H1 (cell line): ENCODE data around the gene KCTD21. TPM values are rescaled to one million over a fixed set of nuclear protein-coding genes. Genes with fewer than 3 reads are reported as not detected.

Experiments used
- CTCF ChIA-PET: fragments of 300-600 bp; sonication (Branson Sonifier 250); formaldehyde crosslinking; loops from one replicate; lab custom pipeline; 2021; ENCODE audit not compliant: partially characterized antibody; lab: Charles Lee
- POLR2A ChIA-PET: fragments of 300-600 bp; sonication (Branson Sonifier 250); formaldehyde crosslinking; loops from one replicate; lab custom pipeline; 2021; ENCODE audit warnings: inconsistent platforms; ENCODE audit not compliant: partially characterized antibody; lab: Charles Lee
- DNase-seq, 2 experiments: peaks; one replicate each; pipeline versions ENCODE4 v3.0.0 to v3.0.0-alpha.2; 2010 to 2022; ENCODE audit warnings: low spot score in 2 of 2, low read depth in 1 of 2, mixed read lengths in 1 of 2
- FAIRE-seq: peaks from 2 replicates; lab custom pipeline; 2011; peaks lifted over from hg19 to GRCh38; lab: Jason Lieb, UNC
- H2AFZ ChIP-seq: 2 replicates; pipeline ENCODE4 v1.8.1; 2012; ENCODE audit warnings: low read length, inconsistent platforms
- H2AK5ac ChIP-seq: 2 replicates; pipeline ENCODE4 v1.6.1; 2013; ENCODE audit warnings: low read depth, low read length
- H2BK120ac ChIP-seq: replicated peaks from 2 replicates; pipeline ENCODE3; 2013; ENCODE audit warnings: low read depth, low read length, inconsistent platforms
- H2BK12ac ChIP-seq: 2 replicates; pipeline ENCODE4 v1.6.1; 2013; ENCODE audit warnings: low read depth, low read length
- H2BK15ac ChIP-seq: 2 replicates; pipeline ENCODE4 v1.6.1; 2013; ENCODE audit warnings: low read length
- H2BK20ac ChIP-seq: 2 replicates; pipeline ENCODE4 v1.6.1; 2013; ENCODE audit warnings: low read length
- H2BK5ac ChIP-seq: 2 replicates; pipeline ENCODE4 v1.6.1; 2013; ENCODE audit warnings: low read depth, low read length
- H3K14ac ChIP-seq: 2 replicates; pipeline ENCODE4 v1.6.1; 2013; ENCODE audit warnings: inconsistent platforms; ENCODE audit not compliant: insufficient read length
- H3K18ac ChIP-seq: 2 replicates; pipeline ENCODE4 v1.6.1; 2013; ENCODE audit warnings: low read length; ENCODE audit errors: extremely low read depth
- H3K23ac ChIP-seq: 2 replicates; pipeline ENCODE4 v1.6.1; 2013; ENCODE audit warnings: inconsistent platforms; ENCODE audit not compliant: insufficient read length
- H3K23me2 ChIP-seq: 2 replicates; pipeline ENCODE4 v1.6.1; 2013; ENCODE audit warnings: low read depth, low read length
- H3K27ac ChIP-seq: 2 replicates; pipeline ENCODE4 v1.6.1; 2011; ENCODE audit warnings: low read depth, low read length, inconsistent platforms
- H3K27me3 ChIP-seq, 4 experiments: replicated peaks in 1 of 4; 1 replicate in 1 of 4; 2 replicates in 3 of 4; pipeline versions ENCODE4 v1.6.1 to v1.8.1; 2011 to 2013; ENCODE audit warnings: low read length in 3 of 4, mild to moderate bottlenecking in 3 of 4, inconsistent platforms in 2 of 4, mixed read lengths in 2 of 4, moderate library complexity in 1 of 4; ENCODE audit not compliant: control insufficient read depth in 3 of 4, insufficient read depth in 3 of 4; ENCODE audit errors: extremely low read depth in 1 of 4
- H3K36me3 ChIP-seq, 4 experiments: 2 replicates each; pipeline versions ENCODE4 v1.6.1 to v1.8.1; 2011 to 2013; ENCODE audit warnings: mild to moderate bottlenecking in 4 of 4, low read length in 3 of 4, moderate library complexity in 2 of 4, control low read depth in 1 of 4, inconsistent platforms in 1 of 4; ENCODE audit not compliant: insufficient read depth in 4 of 4, control insufficient read depth in 2 of 4
- H3K4ac ChIP-seq: replicated peaks from 2 replicates; pipeline ENCODE3; 2013; ENCODE audit warnings: low read length, low read depth, mixed read lengths, inconsistent platforms; ENCODE audit not compliant: insufficient read length
- H3K4me1 ChIP-seq, 4 experiments: replicated peaks in 1 of 4; 1 replicate in 1 of 4; 2 replicates in 3 of 4; pipeline versions ENCODE4 v1.6.1 to v1.8.1; 2011 to 2013; ENCODE audit warnings: low read length in 3 of 4, inconsistent platforms in 2 of 4, mixed read lengths in 1 of 4; ENCODE audit not compliant: insufficient read depth in 4 of 4, control insufficient read depth in 3 of 4
- H3K4me2 ChIP-seq, 2 experiments: 2 replicates each; pipeline versions ENCODE4 v1.6.1 to v1.8.1; 2011 to 2013; ENCODE audit warnings: low read depth in 2 of 2, low read length in 2 of 2, control low read depth in 1 of 2, inconsistent platforms in 1 of 2, mild to moderate bottlenecking in 1 of 2; ENCODE audit not compliant: insufficient read depth in 1 of 2
- H3K4me3 ChIP-seq, 4 experiments: fragments of 200-600, 300-600 bp in 1 of 4; sonication (generic), shearing (Covaris generic), sonication (Bioruptor Twin) in 1 of 4; 2 replicates each; pipeline versions ENCODE4 v1.5.1 to v1.8.1; 2011 to 2016; ENCODE audit warnings: low read length in 4 of 4, low read depth in 3 of 4, control low read depth in 2 of 4, inconsistent platforms in 2 of 4, mild to moderate bottlenecking in 2 of 4, mixed read lengths in 1 of 4, moderate library complexity in 1 of 4; ENCODE audit not compliant: insufficient read depth in 2 of 4; ENCODE audit errors: extremely low read depth in 1 of 4
- H3K56ac ChIP-seq: replicated peaks from 2 replicates; pipeline ENCODE3; 2013; ENCODE audit warnings: low read depth, mild to moderate bottlenecking, mixed read lengths, low read length, inconsistent platforms; ENCODE audit not compliant: insufficient read length
- H3K79me1 ChIP-seq: 2 replicates; pipeline ENCODE4 v1.6.1; 2013; ENCODE audit warnings: low read depth, low read length, control low read depth
- H3K79me2 ChIP-seq, 2 experiments: 2 replicates each; pipeline versions ENCODE4 v1.6.1 to v1.8.1; 2012 to 2013; ENCODE audit warnings: low read length in 2 of 2, mild to moderate bottlenecking in 2 of 2, inconsistent platforms in 1 of 2; ENCODE audit not compliant: insufficient read depth in 2 of 2, control insufficient read depth in 1 of 2
- H3K9ac ChIP-seq, 4 experiments: replicated peaks in 1 of 4; 1 replicate in 1 of 4; 2 replicates in 3 of 4; pipeline versions ENCODE4 v1.6.1 to v1.8.1; 2011 to 2013; ENCODE audit warnings: low read depth in 3 of 4, low read length in 3 of 4, control low read depth in 2 of 4, mild to moderate bottlenecking in 2 of 4, moderate library complexity in 2 of 4, inconsistent platforms in 1 of 4; ENCODE audit errors: extremely low read depth in 1 of 4
- H3K9me3 ChIP-seq, 2 experiments: 2 replicates each; pipeline versions ENCODE4 v1.6.1 to v1.8.1; 2012 to 2013; ENCODE audit warnings: mild to moderate bottlenecking in 2 of 2, moderate library complexity in 2 of 2, control low read depth in 1 of 2, inconsistent platforms in 1 of 2, low read depth in 1 of 2, low read length in 1 of 2, mixed read lengths in 1 of 2; ENCODE audit not compliant: insufficient read depth in 2 of 2
- H4K20me1 ChIP-seq, 2 experiments: replicated peaks in 1 of 2; 2 replicates each; pipeline versions ENCODE3 to v1.8.1; 2011 to 2013; ENCODE audit warnings: inconsistent platforms in 2 of 2, low read length in 2 of 2, mild to moderate bottlenecking in 1 of 2; ENCODE audit not compliant: insufficient read depth in 2 of 2, control insufficient read depth in 1 of 2
- H4K5ac ChIP-seq: 2 replicates; pipeline ENCODE4 v1.6.1; 2013; ENCODE audit warnings: low read length, low read depth, mixed read lengths, inconsistent platforms; ENCODE audit not compliant: insufficient read length
- H4K8ac ChIP-seq: 2 replicates; pipeline ENCODE4 v1.8.0; 2013; ENCODE audit warnings: mild to moderate bottlenecking, moderate library complexity, low read length, inconsistent platforms; ENCODE audit not compliant: insufficient read depth; ENCODE audit errors: extremely low read depth
- H4K91ac ChIP-seq: replicated peaks from 2 replicates; pipeline ENCODE3; 2013; ENCODE audit warnings: low read length, mixed read lengths, inconsistent platforms; ENCODE audit not compliant: insufficient read length
- CEBPB ChIP-seq: IDR thresholded peaks from 2 replicates; pipeline ENCODE4 v1.6.1; 2012; ENCODE audit warnings: low read depth, low read length
- CHD2 ChIP-seq: IDR thresholded peaks from 2 replicates; pipeline ENCODE4 v1.6.1; 2012; ENCODE audit warnings: low read length, improper control_type of control experiment
- CTCF ChIP-seq, 3 experiments: IDR thresholded peaks; 1 replicate in 2 of 3; 2 replicates in 1 of 3; pipeline versions ENCODE4 v1.5.1 to v1.6.1; 2011; ENCODE audit warnings: low read length in 3 of 3, mild to moderate bottlenecking in 3 of 3, inconsistent platforms in 2 of 3, low read depth in 1 of 3, moderate library complexity in 1 of 3; ENCODE audit not compliant: insufficient read depth in 1 of 3; ENCODE audit errors: control extremely low read depth in 1 of 3
- E2F6 ChIP-seq: IDR thresholded peaks from 2 replicates; pipeline ENCODE4 v1.6.1; 2012; ENCODE audit warnings: inconsistent platforms
- KDM1A ChIP-seq: fragments of 200-600, 300-600 bp; sonication (generic); IDR thresholded peaks from 2 replicates; pipeline ENCODE4 v1.7.1; 2016; ENCODE audit warnings: mild to moderate bottlenecking, low read length, borderline replicate concordance
- SIX5 ChIP-seq: IDR thresholded peaks from 2 replicates; pipeline ENCODE4 v1.6.1; 2011; ENCODE audit warnings: mild to moderate bottlenecking, low read depth, low read length
- SRF ChIP-seq: IDR thresholded peaks from 2 replicates; pipeline ENCODE4 v1.6.1; 2011; ENCODE audit warnings: mild to moderate bottlenecking, low read depth, low read length, moderate library complexity
- SUZ12 ChIP-seq: fragments of 200-600 bp; sonication (generic); IDR thresholded peaks from 2 replicates; pipeline ENCODE4 v1.6.1; 2012; ENCODE audit warnings: mild to moderate bottlenecking, inconsistent platforms, low read length, moderate library complexity, mixed read lengths
- TEAD4 ChIP-seq: IDR thresholded peaks from 2 replicates; pipeline ENCODE4 v1.6.1; 2012; ENCODE audit warnings: low read depth, low read length, inconsistent platforms, mixed read lengths
- YY1 ChIP-seq: IDR thresholded peaks from 2 replicates; pipeline ENCODE4 v1.6.1; 2011; ENCODE audit warnings: low read depth, mild to moderate bottlenecking, low read length
- WGBS, 2 experiments: shearing (Covaris generic) in 1 of 2; methylation state at CpG; one replicate each; pipeline versions ENCODE4 v1.1.6 to v1.1.7; 2013 to 2015; ENCODE audit warnings: low lambda C conversion rate in 2 of 2, mixed read lengths in 2 of 2, inconsistent platforms in 1 of 2, low coverage in 1 of 2, missing lambda C conversion rate in 1 of 2; ENCODE audit not compliant: insufficient replicate concordance in 2 of 2, insufficient coverage in 1 of 2, insufficient read length in 1 of 2; ENCODE audit errors: extremely low coverage in 1 of 2, missing lambda C conversion rate in 1 of 2; 5-methylcytosine and 5-hydroxymethylcytosine counted together
- polyA plus RNA-seq, 7 experiments: library from polyadenylated mRNA; depleted of rRNA in 3 of 7; stranded (reverse) in 5 of 7; unstranded in 2 of 7; fragments of >200 nt in 5 of 7; fragments of 200-250 nt in 2 of 7; gene quantifications; 1 replicate in 5 of 7; 2 replicates in 1 of 7; 4 replicates in 1 of 7; pipeline versions ENCODE4 v1.2.1 to v1.2.3, GENCODE V29; 2011 to 2013; ENCODE audit warnings: missing spikeins in 2 of 7, mixed read lengths in 2 of 7
- total RNA-seq: library from RNA; stranded (reverse); fragmentation: NEBNext Ultra II Directional; extraction: Animal tissue kit (Norgen Biotek cat#: 25700); gene quantifications from 2 replicates; pipeline ENCODE4 v1.2.1, GENCODE V29; 2021

Gene KCTD21
- total and polyA plus RNA-seq, 2 of the 8 experiments (the other 6 are each of a cell fraction or from before 2014, with no cell fraction given), result 3.2 to 4.1 TPM

GRCh38 chr11:78161346-78161745 is 27.1 kb downstream of the KCTD21 start:
- H2AK5ac ChIP-seq, result no peak overlapping the region
- ChIA-PET CTCF (interaction anchor here (0.7 to 1.2 kb wide), 3 partner anchors 11 to 67 kb away, joined by 3 to 4 read pairs (median 3); no protein-coding TSS in a partner anchor), POLR2A (interaction anchor here (1.0 to 1.2 kb wide), 3 partner anchors 7 to 30 kb away, joined by 3 read pairs; partner anchors contain the start of gene ALG8)
- no peak overlapping the region for H4K91ac ChIP-seq
- no peaks in the 10 kb centered on the region for H3K79me2 ChIP-seq
- H2AFZ ChIP-seq, result no peak overlapping the region
- no peak overlapping the region for H4K8ac ChIP-seq
- H3K9ac ChIP-seq, result no peak overlapping the region
- H3K14ac ChIP-seq, result no peak overlapping the region
- no peaks in the 10 kb centered on the region for H3K4me1 ChIP-seq
- H3K56ac ChIP-seq, result no peak overlapping the region
- no peak overlapping the region for H3K23ac ChIP-seq
- H3K4me2 ChIP-seq, result no peak overlapping the region
- DNase-seq, result no peak
- H2BK20ac ChIP-seq, result no peak overlapping the region
- no peaks in the 10 kb centered on the region for H3K9me3 ChIP-seq
- H3K27me3 ChIP-seq, result no peaks in the 10 kb centered on the region
- 100% methylated on average over 2 of the region's 2 CpGs; no CpG with 5 or more reads in 1 of the 2 experiments for WGBS, 2 experiments
- H3K4me3 ChIP-seq, result no peak overlapping the region
- no peak overlapping the region for H4K5ac ChIP-seq
- no peaks in the 10 kb centered on the region for H3K79me1 ChIP-seq
- no peak overlapping the region for H2BK15ac ChIP-seq
- no peaks in the 10 kb centered on the region for H3K36me3 ChIP-seq
- no peak for FAIRE-seq
- no peak overlapping the region for H2BK12ac ChIP-seq
- no peak overlapping the region for H3K27ac ChIP-seq
- no peak overlapping the region for H2BK5ac ChIP-seq
- H3K4ac ChIP-seq, result no peak overlapping the region
- H2BK120ac ChIP-seq, result no peak overlapping the region
- no peaks in the 10 kb centered on the region for H4K20me1 ChIP-seq
- no peak overlapping the region for H3K18ac ChIP-seq
- no peaks in the 10 kb centered on the region for H3K23me2 ChIP-seq
- TF ChIP-seq CTCF (IDR thresholded peaks at IDR 0.05; ENCODE audit: control extremely low read depth in 1 of 3, insufficient read depth in 1 of 3, low read depth in 1 of 3, low read length in 3 of 3), result no peak
- no peak for TF ChIP-seq E2F6
- no peak for TF ChIP-seq TEAD4
- no peak for TF ChIP-seq CHD2
- TF ChIP-seq YY1, result no peak
- TF ChIP-seq SRF, result no peak
- TF ChIP-seq CEBPB, result no peak
- no peak for TF ChIP-seq SIX5
- TF ChIP-seq SUZ12, result no peak
- TF ChIP-seq KDM1A, result no peak
